HG02981 (cell line): ENCODE results near the gene SMIM14.
"Not testable (repeated sequence)": the region's sequence is repeated elsewhere in the genome, so short reads cannot be mapped to it uniquely, and the experiment has no call there.

Experiments used
- ATAC-seq: cut with Tn5 transposase; IDR thresholded peaks from one replicate; pipeline ENCODE4 v1.9.1; 2021; ENCODE audit warnings: mild to moderate bottlenecking, moderate library complexity; ENCODE audit not compliant: unreplicated experiment

Gene SMIM14

GRCh38 chr4:39505581-39505980 is 133.1 kb downstream of the SMIM14 start:
- no peak for ATAC-seq

GRCh38 chr4:39504538-39504937 is 134.1 kb downstream of the SMIM14 start:
- ATAC-seq = no peak

- ATAC-seq = not testable (repeated sequence)
Observed at GRCh38 chr4:39502664-39503035, 136.0 kb downstream of the SMIM14 start.

GRCh38 chr4:39502019-39502663 is 136.5 kb downstream of the SMIM14 start:
- ATAC-seq = no peak

- ATAC-seq = no peak
Observed at GRCh38 chr4:39498727-39499020, 140.0 kb downstream of the SMIM14 start.

- ATAC-seq = no peak
Observed at GRCh38 chr4:39497909-39498726, 140.5 kb downstream of the SMIM14 start.
